Endothelial cell of umbilical vein (primary cell): ENCODE measurements around the gene PRF1. TPM values are rescaled to one million over a fixed set of nuclear protein-coding genes. Genes with fewer than 3 reads are reported as not detected.

ENCODE experiments used
- BruUV-seq: library from RNA; stranded (reverse); fragments of 400-500 nt; replicated peaks from 2 replicates; lab custom pipeline; 2021; lab: Mats Ljungman, UMichigan
- CTCF ChIA-PET: fragments of 300-600, 350-600 bp; sonication (Branson Sonifier 250); formaldehyde crosslinking; loops from one replicate; lab custom pipeline; 2021; ENCODE audit warnings: antibody characterized with exemption, inconsistent platforms; lab: Charles Lee
- POLR2A ChIA-PET: fragments of 300-600, 350-600 bp; sonication (Branson Sonifier 250); formaldehyde crosslinking; loops from one replicate; lab custom pipeline; 2021; ENCODE audit warnings: antibody characterized with exemption, inconsistent platforms; lab: Charles Lee
- DNase-seq: peaks from one replicate; pipeline ENCODE4 v3.0.0-alpha.2; 2011; ENCODE audit warnings: low read depth, low spot score
- FAIRE-seq: peaks from 2 replicates; lab custom pipeline; 2011; peaks lifted over from hg19 to GRCh38; lab: Jason Lieb, UNC
- H2AFZ ChIP-seq: 2 replicates; pipeline ENCODE4 v1.6.0; 2012; ENCODE audit warnings: low read depth, low read length, control low read depth, inconsistent platforms
- H3K27ac ChIP-seq: 2 replicates; pipeline ENCODE4 v1.5.1; 2011; ENCODE audit warnings: low read depth, mild to moderate bottlenecking, control low read depth, low read length, moderate library complexity; ENCODE audit not compliant: insufficient read depth
- H3K27me3 ChIP-seq, 2 experiments: 2 replicates each; pipeline versions ENCODE4 v1.6.0 to v1.6.1; 2011; ENCODE audit warnings: low read length in 2 of 2, mixed read lengths in 1 of 2; ENCODE audit not compliant: control insufficient read depth in 2 of 2, insufficient read depth in 2 of 2
- H3K36me3 ChIP-seq, 2 experiments: 2 replicates in 1 of 2; 3 replicates in 1 of 2; pipeline ENCODE4 v1.5.1; 2011; ENCODE audit warnings: low read length in 2 of 2, mild to moderate bottlenecking in 1 of 2, moderate library complexity in 1 of 2; ENCODE audit not compliant: control insufficient read depth in 2 of 2, insufficient read depth in 2 of 2; ENCODE audit errors: extremely low read depth in 1 of 2
- H3K4me1 ChIP-seq: 3 replicates; pipeline ENCODE4 v1.5.1; 2011; ENCODE audit warnings: mild to moderate bottlenecking, low read length; ENCODE audit not compliant: control insufficient read depth, insufficient read depth; ENCODE audit errors: extremely low read depth
- H3K4me2 ChIP-seq: 2 replicates; pipeline ENCODE4 v1.6.1; 2011; ENCODE audit warnings: low read length, control low read depth, mixed read lengths; ENCODE audit not compliant: insufficient read depth
- H3K4me3 ChIP-seq, 3 experiments: fragments of 200-600 bp in 1 of 3; sonication (generic), shearing (Covaris generic) in 1 of 3; replicated peaks in 1 of 3; 2 replicates each; pipeline ENCODE4 v1.5.1; 2011 to 2016; ENCODE audit warnings: control low read depth in 3 of 3, low read length in 3 of 3, mild to moderate bottlenecking in 2 of 3, inconsistent platforms in 1 of 3, low read depth in 1 of 3, moderate library complexity in 1 of 3; ENCODE audit not compliant: insufficient read depth in 1 of 3
- H3K79me2 ChIP-seq: 2 replicates; pipeline ENCODE4 v1.6.0; 2012; ENCODE audit warnings: low read length, inconsistent platforms; ENCODE audit not compliant: control insufficient read depth, insufficient read depth
- H3K9ac ChIP-seq: replicated peaks from 2 replicates; pipeline ENCODE3; 2011; ENCODE audit warnings: low read length, control low read depth; ENCODE audit not compliant: insufficient read depth; ENCODE audit errors: extremely low read depth
- H3K9me1 ChIP-seq: replicated peaks from 3 replicates; pipeline ENCODE4 v1.6.0; 2011; ENCODE audit warnings: mild to moderate bottlenecking, low read length; ENCODE audit not compliant: control insufficient read depth, insufficient read depth; ENCODE audit errors: extremely low read depth
- H3K9me3 ChIP-seq: replicated peaks from 2 replicates; pipeline ENCODE4 v1.5.1; 2012; ENCODE audit warnings: low read length, inconsistent platforms; ENCODE audit not compliant: control insufficient read depth, insufficient read depth
- H4K20me1 ChIP-seq: replicated peaks from 2 replicates; pipeline ENCODE3; 2011; ENCODE audit warnings: mild to moderate bottlenecking, low read length; ENCODE audit not compliant: control insufficient read depth, insufficient read depth; ENCODE audit errors: extremely low read depth
- EZH2 ChIP-seq: IDR thresholded peaks from 2 replicates; pipeline ENCODE4 v1.6.1; 2012; ENCODE audit warnings: borderline replicate concordance, low read depth, mild to moderate bottlenecking, moderate library complexity, low read length, inconsistent platforms; ENCODE audit not compliant: severe bottlenecking
- FOS ChIP-seq: IDR thresholded peaks from 2 replicates; pipeline ENCODE4 v1.6.1; 2011; ENCODE audit warnings: mild to moderate bottlenecking, low read length, moderate library complexity, borderline replicate concordance; ENCODE audit not compliant: insufficient read depth
- GATA2 ChIP-seq: IDR thresholded peaks from 2 replicates; pipeline ENCODE4 v1.7.0; 2011; ENCODE audit warnings: low read depth, mild to moderate bottlenecking, moderate library complexity, mixed read lengths, low read length; ENCODE audit not compliant: insufficient read length, insufficient read depth
- JUN ChIP-seq: IDR thresholded peaks from 2 replicates; pipeline ENCODE4 v1.6.1; 2011; ENCODE audit warnings: borderline replicate concordance, low read depth; ENCODE audit not compliant: insufficient read length, insufficient read depth
- MAX ChIP-seq: IDR thresholded peaks from 2 replicates; pipeline ENCODE4 v1.6.1; 2011; ENCODE audit not compliant: insufficient read depth, insufficient read length
- MYC ChIP-seq: IDR thresholded peaks from one replicate; pipeline ENCODE4 v1.6.1; 2011; ENCODE audit warnings: mild to moderate bottlenecking, low read depth, low read length
- POLR2A ChIP-seq: IDR thresholded peaks from 2 replicates; pipeline ENCODE4 v1.6.1; 2012; ENCODE audit warnings: low read depth, mild to moderate bottlenecking, control low read depth, low read length
- POLR2AphosphoS5 ChIP-seq: IDR thresholded peaks from 2 replicates; pipeline ENCODE4 v1.6.1; 2012; ENCODE audit warnings: low read depth, mild to moderate bottlenecking, control low read depth, low read length, moderate library complexity; ENCODE audit not compliant: insufficient read depth
- dilution Hi-C: fragments of 300-500 bp; cut with MboI; formaldehyde crosslinking; loops from one replicate; pipeline ENCODE4 v1.15.0; 2019; ENCODE audit warnings: low sequenced_read_pairs; ENCODE audit not compliant: extremely low pct_ligation_motif_present
- intact Hi-C: fragments of 100-400 bp; cut with micrococcal nuclease; formaldehyde crosslinking; loops from one replicate; pipeline ENCODE4 v1.10.0; 2022
- polyA plus RNA-seq, 4 experiments: library from polyadenylated mRNA; depleted of rRNA in 3 of 4; stranded (reverse) in 3 of 4; unstranded in 1 of 4; fragments of >200 nt; gene quantifications; 2 replicates each; pipeline versions ENCODE4 v1.2.1 to v1.2.3, GENCODE V29; 2011 to 2012; ENCODE audit warnings: missing spikeins in 1 of 4
- total RNA-seq: library from RNA; stranded (reverse); gene quantifications from 2 replicates; pipeline ENCODE4 v1.2.3, GENCODE V29; 2021
- TF ChIP-seq, protein P1 (sequence below), 2 donors: IDR thresholded peaks; 1 replicate in 1 of 2; 2 replicates in 1 of 2; pipeline ENCODE4 v1.5.1; 2011; ENCODE audit warnings: low read length in 2 of 2, mild to moderate bottlenecking in 2 of 2, moderate library complexity in 2 of 2, control low read depth in 1 of 2, inconsistent platforms in 1 of 2, low read depth in 1 of 2; ENCODE audit not compliant: insufficient read depth in 1 of 2; ENCODE audit errors: extremely low read depth in 1 of 2

Gene PRF1
- total and polyA plus RNA-seq, 2 donors (not counting 3 experiments of a cell fraction or from before 2014, with no cell fraction given) = not detected

GRCh38 chr10:70564901-70565351, 37.6 kb downstream of the PRF1 start:
- dilution Hi-C loops = no loop called here
- no TSS peak for BruUV-seq
- no peaks in the 10 kb centered on the region for H3K9me3 ChIP-seq
- no peaks in the 10 kb centered on the region for H3K4me1 ChIP-seq
- no peak overlapping the region for H3K4me3 ChIP-seq
- no peak overlapping the region for H2AFZ ChIP-seq
- intact Hi-C loops = no loop called here
- ChIA-PET POLR2A (no interaction called here), CTCF (interaction anchor here (0.9 kb wide), 1 partner anchor 104 kb away, joined by 3 read pairs; no protein-coding TSS in a partner anchor)
- no peaks in the 10 kb centered on the region for H4K20me1 ChIP-seq
- no peaks in the 10 kb centered on the region for H3K9me1 ChIP-seq
- H3K27ac ChIP-seq = no peak overlapping the region
- no peaks in the 10 kb centered on the region for H3K79me2 ChIP-seq
- FAIRE-seq = no peak
- H3K9ac ChIP-seq = no peak overlapping the region
- no peak for DNase-seq
- H3K36me3 ChIP-seq = no peaks in the 10 kb centered on the region
- no peaks in the 10 kb centered on the region for H3K27me3 ChIP-seq
- H3K4me2 ChIP-seq = no peak overlapping the region
- TF ChIP-seq JUN (no peak), POLR2AphosphoS5 (no peak), POLR2A (no peak), MAX (no peak), EZH2 (no peak), GATA2 (no peak), MYC (no peak), FOS (no peak)
- TF ChIP-seq, protein P1, sequence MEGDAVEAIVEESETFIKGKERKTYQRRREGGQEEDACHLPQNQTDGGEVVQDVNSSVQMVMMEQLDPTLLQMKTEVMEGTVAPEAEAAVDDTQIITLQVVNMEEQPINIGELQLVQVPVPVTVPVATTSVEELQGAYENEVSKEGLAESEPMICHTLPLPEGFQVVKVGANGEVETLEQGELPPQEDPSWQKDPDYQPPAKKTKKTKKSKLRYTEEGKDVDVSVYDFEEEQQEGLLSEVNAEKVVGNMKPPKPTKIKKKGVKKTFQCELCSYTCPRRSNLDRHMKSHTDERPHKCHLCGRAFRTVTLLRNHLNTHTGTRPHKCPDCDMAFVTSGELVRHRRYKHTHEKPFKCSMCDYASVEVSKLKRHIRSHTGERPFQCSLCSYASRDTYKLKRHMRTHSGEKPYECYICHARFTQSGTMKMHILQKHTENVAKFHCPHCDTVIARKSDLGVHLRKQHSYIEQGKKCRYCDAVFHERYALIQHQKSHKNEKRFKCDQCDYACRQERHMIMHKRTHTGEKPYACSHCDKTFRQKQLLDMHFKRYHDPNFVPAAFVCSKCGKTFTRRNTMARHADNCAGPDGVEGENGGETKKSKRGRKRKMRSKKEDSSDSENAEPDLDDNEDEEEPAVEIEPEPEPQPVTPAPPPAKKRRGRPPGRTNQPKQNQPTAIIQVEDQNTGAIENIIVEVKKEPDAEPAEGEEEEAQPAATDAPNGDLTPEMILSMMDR (IDR thresholded peaks at IDR 0.05; ENCODE audit: extremely low read depth in 1 of 2, insufficient read depth in 1 of 2, low read depth in 1 of 2, low read length in 2 of 2) = no peak
